Endothelial cell of umbilical vein (primary cell): ENCODE data around the gene PYY. TPM values are rescaled to one million over a fixed set of nuclear protein-coding genes. Genes with fewer than 3 reads are reported as not detected.
A peak's percentile ranks its signal among the peaks of the same experiment; 100 is the strongest.

Experiments used
- BruUV-seq: library from RNA; stranded (reverse); fragments of 400-500 nt; replicated peaks from 2 replicates; lab custom pipeline; 2021; lab: Mats Ljungman, UMichigan
- CTCF ChIA-PET: fragments of 300-600, 350-600 bp; sonication (Branson Sonifier 250); formaldehyde crosslinking; loops from one replicate; lab custom pipeline; 2021; ENCODE audit warnings: antibody characterized with exemption, inconsistent platforms; lab: Charles Lee
- POLR2A ChIA-PET: fragments of 300-600, 350-600 bp; sonication (Branson Sonifier 250); formaldehyde crosslinking; loops from one replicate; lab custom pipeline; 2021; ENCODE audit warnings: antibody characterized with exemption, inconsistent platforms; lab: Charles Lee
- DNase-seq: peaks from one replicate; pipeline ENCODE4 v3.0.0-alpha.2; 2011; ENCODE audit warnings: low read depth, low spot score
- FAIRE-seq: peaks from 2 replicates; lab custom pipeline; 2011; peaks lifted over from hg19 to GRCh38; lab: Jason Lieb, UNC
- H2AFZ ChIP-seq: 2 replicates; pipeline ENCODE4 v1.6.0; 2012; ENCODE audit warnings: low read depth, low read length, control low read depth, inconsistent platforms
- H3K27ac ChIP-seq: 2 replicates; pipeline ENCODE4 v1.5.1; 2011; ENCODE audit warnings: low read depth, mild to moderate bottlenecking, control low read depth, low read length, moderate library complexity; ENCODE audit not compliant: insufficient read depth
- H3K27me3 ChIP-seq, 2 experiments: 2 replicates each; pipeline versions ENCODE4 v1.6.0 to v1.6.1; 2011; ENCODE audit warnings: low read length in 2 of 2, mixed read lengths in 1 of 2; ENCODE audit not compliant: control insufficient read depth in 2 of 2, insufficient read depth in 2 of 2
- H3K36me3 ChIP-seq, 2 experiments: 2 replicates in 1 of 2; 3 replicates in 1 of 2; pipeline ENCODE4 v1.5.1; 2011; ENCODE audit warnings: low read length in 2 of 2, mild to moderate bottlenecking in 1 of 2, moderate library complexity in 1 of 2; ENCODE audit not compliant: control insufficient read depth in 2 of 2, insufficient read depth in 2 of 2; ENCODE audit errors: extremely low read depth in 1 of 2
- H3K4me1 ChIP-seq: 3 replicates; pipeline ENCODE4 v1.5.1; 2011; ENCODE audit warnings: mild to moderate bottlenecking, low read length; ENCODE audit not compliant: control insufficient read depth, insufficient read depth; ENCODE audit errors: extremely low read depth
- H3K4me2 ChIP-seq: 2 replicates; pipeline ENCODE4 v1.6.1; 2011; ENCODE audit warnings: low read length, control low read depth, mixed read lengths; ENCODE audit not compliant: insufficient read depth
- H3K4me3 ChIP-seq, 3 experiments: fragments of 200-600 bp in 1 of 3; sonication (generic), shearing (Covaris generic) in 1 of 3; replicated peaks in 1 of 3; 2 replicates each; pipeline ENCODE4 v1.5.1; 2011 to 2016; ENCODE audit warnings: control low read depth in 3 of 3, low read length in 3 of 3, mild to moderate bottlenecking in 2 of 3, inconsistent platforms in 1 of 3, low read depth in 1 of 3, moderate library complexity in 1 of 3; ENCODE audit not compliant: insufficient read depth in 1 of 3
- H3K79me2 ChIP-seq: 2 replicates; pipeline ENCODE4 v1.6.0; 2012; ENCODE audit warnings: low read length, inconsistent platforms; ENCODE audit not compliant: control insufficient read depth, insufficient read depth
- H3K9ac ChIP-seq: replicated peaks from 2 replicates; pipeline ENCODE3; 2011; ENCODE audit warnings: low read length, control low read depth; ENCODE audit not compliant: insufficient read depth; ENCODE audit errors: extremely low read depth
- H3K9me1 ChIP-seq: replicated peaks from 3 replicates; pipeline ENCODE4 v1.6.0; 2011; ENCODE audit warnings: mild to moderate bottlenecking, low read length; ENCODE audit not compliant: control insufficient read depth, insufficient read depth; ENCODE audit errors: extremely low read depth
- H3K9me3 ChIP-seq: replicated peaks from 2 replicates; pipeline ENCODE4 v1.5.1; 2012; ENCODE audit warnings: low read length, inconsistent platforms; ENCODE audit not compliant: control insufficient read depth, insufficient read depth
- H4K20me1 ChIP-seq: replicated peaks from 2 replicates; pipeline ENCODE3; 2011; ENCODE audit warnings: mild to moderate bottlenecking, low read length; ENCODE audit not compliant: control insufficient read depth, insufficient read depth; ENCODE audit errors: extremely low read depth
- MYC ChIP-seq: IDR thresholded peaks from one replicate; pipeline ENCODE4 v1.6.1; 2011; ENCODE audit warnings: mild to moderate bottlenecking, low read depth, low read length
- POLR2AphosphoS5 ChIP-seq: IDR thresholded peaks from 2 replicates; pipeline ENCODE4 v1.6.1; 2012; ENCODE audit warnings: low read depth, mild to moderate bottlenecking, control low read depth, low read length, moderate library complexity; ENCODE audit not compliant: insufficient read depth
- dilution Hi-C: fragments of 300-500 bp; cut with MboI; formaldehyde crosslinking; loops from one replicate; pipeline ENCODE4 v1.15.0; 2019; ENCODE audit warnings: low sequenced_read_pairs; ENCODE audit not compliant: extremely low pct_ligation_motif_present
- intact Hi-C: fragments of 100-400 bp; cut with micrococcal nuclease; formaldehyde crosslinking; loops from one replicate; pipeline ENCODE4 v1.10.0; 2022
- polyA plus RNA-seq, 4 experiments: library from polyadenylated mRNA; depleted of rRNA in 3 of 4; stranded (reverse) in 3 of 4; unstranded in 1 of 4; fragments of >200 nt; gene quantifications; 2 replicates each; pipeline versions ENCODE4 v1.2.1 to v1.2.3, GENCODE V29; 2011 to 2012; ENCODE audit warnings: missing spikeins in 1 of 4
- total RNA-seq: library from RNA; stranded (reverse); gene quantifications from 2 replicates; pipeline ENCODE4 v1.2.3, GENCODE V29; 2021
- TF ChIP-seq, protein P1 (sequence below), 2 donors: IDR thresholded peaks; 1 replicate in 1 of 2; 2 replicates in 1 of 2; pipeline ENCODE4 v1.5.1; 2011; ENCODE audit warnings: low read length in 2 of 2, mild to moderate bottlenecking in 2 of 2, moderate library complexity in 2 of 2, control low read depth in 1 of 2, inconsistent platforms in 1 of 2, low read depth in 1 of 2; ENCODE audit not compliant: insufficient read depth in 1 of 2; ENCODE audit errors: extremely low read depth in 1 of 2

PYY gene
- total and polyA plus RNA-seq, 2 donors (not counting 3 experiments of a cell fraction or from before 2014, with no cell fraction given), result not detected

DNA sequence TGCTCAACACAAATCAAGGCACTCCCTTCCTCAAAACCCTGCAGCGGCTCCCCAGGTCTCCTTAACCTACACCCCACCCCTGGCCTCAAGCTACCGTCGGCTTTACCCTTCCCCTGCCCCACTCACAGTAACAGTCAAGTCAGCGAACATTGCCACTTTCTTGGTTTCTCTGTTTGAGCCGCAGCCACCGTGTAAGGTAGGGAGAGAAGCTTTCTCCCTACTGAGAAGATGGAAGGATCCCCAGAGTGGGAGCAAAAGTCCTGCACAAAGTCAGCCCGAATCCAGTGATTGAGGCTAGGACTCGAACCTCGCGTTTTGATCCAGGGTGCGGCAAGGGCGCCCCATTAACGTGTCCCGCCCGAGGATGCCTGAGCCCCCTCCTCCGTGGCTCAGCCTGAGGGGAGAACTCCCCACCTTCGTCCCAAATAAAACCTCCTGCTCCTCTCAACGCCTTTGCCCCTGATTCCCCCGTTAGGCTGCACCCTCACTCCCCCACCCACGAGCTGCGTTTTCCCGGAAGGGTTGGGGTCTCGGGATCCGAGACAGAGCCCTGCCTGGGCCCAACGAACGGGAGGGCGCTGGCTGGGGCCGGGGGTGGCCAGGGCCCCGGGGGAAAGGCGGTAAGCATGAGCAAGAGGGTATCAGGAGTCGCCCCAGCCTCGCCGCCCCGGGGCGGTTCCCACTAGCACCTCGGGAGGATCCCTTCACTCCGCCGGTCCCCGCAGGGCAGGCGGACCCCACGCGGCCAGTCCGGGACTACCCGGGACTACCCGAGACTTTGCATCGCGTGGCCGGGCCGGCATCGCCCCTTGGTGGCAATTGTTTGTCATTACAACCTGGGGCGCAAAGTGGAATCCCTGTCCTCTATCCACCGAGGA, 40.8 kb upstream of the PYY start:
- DNase-seq, result peak; percentile 57
- POLR2A ChIA-PET, result no interaction called here
- H3K36me3 ChIP-seq, result no peaks in the 10 kb centered on the region
- intact Hi-C loops, result loop anchor here (1.0 kb wide), 2 partner anchors 50 to 116 kb away; no protein-coding TSS in a partner anchor
- TF ChIP-seq POLR2AphosphoS5, result no peak
- TF ChIP-seq MYC, result peak; percentile 16
- TF ChIP-seq, protein P1, sequence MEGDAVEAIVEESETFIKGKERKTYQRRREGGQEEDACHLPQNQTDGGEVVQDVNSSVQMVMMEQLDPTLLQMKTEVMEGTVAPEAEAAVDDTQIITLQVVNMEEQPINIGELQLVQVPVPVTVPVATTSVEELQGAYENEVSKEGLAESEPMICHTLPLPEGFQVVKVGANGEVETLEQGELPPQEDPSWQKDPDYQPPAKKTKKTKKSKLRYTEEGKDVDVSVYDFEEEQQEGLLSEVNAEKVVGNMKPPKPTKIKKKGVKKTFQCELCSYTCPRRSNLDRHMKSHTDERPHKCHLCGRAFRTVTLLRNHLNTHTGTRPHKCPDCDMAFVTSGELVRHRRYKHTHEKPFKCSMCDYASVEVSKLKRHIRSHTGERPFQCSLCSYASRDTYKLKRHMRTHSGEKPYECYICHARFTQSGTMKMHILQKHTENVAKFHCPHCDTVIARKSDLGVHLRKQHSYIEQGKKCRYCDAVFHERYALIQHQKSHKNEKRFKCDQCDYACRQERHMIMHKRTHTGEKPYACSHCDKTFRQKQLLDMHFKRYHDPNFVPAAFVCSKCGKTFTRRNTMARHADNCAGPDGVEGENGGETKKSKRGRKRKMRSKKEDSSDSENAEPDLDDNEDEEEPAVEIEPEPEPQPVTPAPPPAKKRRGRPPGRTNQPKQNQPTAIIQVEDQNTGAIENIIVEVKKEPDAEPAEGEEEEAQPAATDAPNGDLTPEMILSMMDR (IDR thresholded peaks at IDR 0.05; ENCODE audit: extremely low read depth in 1 of 2, insufficient read depth in 1 of 2, low read depth in 1 of 2, low read length in 2 of 2), result peak; percentile 80 to 89
- H3K4me2 ChIP-seq, result peak overlapping the region; percentile 75
- no TSS peak for BruUV-seq
- H4K20me1 ChIP-seq, result no peaks in the 10 kb centered on the region
- H3K79me2 ChIP-seq, result no peaks in the 10 kb centered on the region
- peak; percentile 91 for FAIRE-seq
- H3K27me3 ChIP-seq, result peaks cover 0 to 3% of the 10 kb centered on the region in 2 experiments
- CTCF ChIA-PET, result interaction anchor here (0.7 to 12.7 kb wide), 15 partner anchors 9 to 140 kb away, joined by 3 to 182 read pairs (median 5); partner anchors contain the start of genes NAGS and PPY
- peak overlapping the region; percentile 26 for H2AFZ ChIP-seq
- H3K9ac ChIP-seq, result no peak overlapping the region
- H3K27ac ChIP-seq, result no peak overlapping the region
- H3K4me1 ChIP-seq, result peaks cover 5% of the 10 kb centered on the region
- no peaks in the 10 kb centered on the region for H3K9me3 ChIP-seq
- peak overlapping the region in 2 of 3 experiments; percentile 1 to 38 for H3K4me3 ChIP-seq
- no peaks in the 10 kb centered on the region for H3K9me1 ChIP-seq
- dilution Hi-C loops, result no loop called here
